SK-N-SH (cell line): ENCODE measurements around the gene ERLIN1. TPM values are rescaled to one million over a fixed set of nuclear protein-coding genes. Genes with fewer than 3 reads are reported as not detected.

Experiments
- CTCF ChIA-PET: fragments of 300-600, 350-600 bp; formaldehyde crosslinking; extraction: SDS; loops from one replicate; lab custom pipeline; 2021; lab: Yijun Ruan, JAX
- POLR2A ChIA-PET: fragments of 350-600 bp; sonication (Branson Sonifier 250); formaldehyde crosslinking; extraction: SDS; loops from one replicate; lab custom pipeline; 2020; ENCODE audit warnings: antibody characterized with exemption, inconsistent platforms; lab: Yijun Ruan, JAX
- DNase-seq: peaks from one replicate; pipeline ENCODE4 v3.0.0; 2012
- H2AFZ ChIP-seq: fragments of 200-600 bp; sonication (generic); 2 replicates; pipeline ENCODE4 v1.8.1; 2016; ENCODE audit warnings: antibody characterized with exemption, mild to moderate bottlenecking, low read depth
- H3F3A ChIP-seq: fragments of 200-600 bp; sonication (generic); replicated peaks from 2 replicates; pipeline ENCODE3; 2016; ENCODE audit warnings: antibody characterized with exemption, mild to moderate bottlenecking; ENCODE audit not compliant: insufficient read depth
- H3K27ac ChIP-seq, 2 experiments: fragments of 200-500 bp in 1 of 2; fragments of 200-600 bp in 1 of 2; sonication (Bioruptor generic) in 1 of 2; sonication (generic), shearing (Covaris generic) in 1 of 2; 2 replicates each; pipeline versions ENCODE4 v1.5.1 to v1.6.1; 2014 to 2016; ENCODE audit warnings: low read depth in 2 of 2, inconsistent platforms in 1 of 2, low read length in 1 of 2, mild to moderate bottlenecking in 1 of 2, mixed read lengths in 1 of 2
- H3K27me3 ChIP-seq: fragments of 200-600 bp; sonication (generic), shearing (Covaris generic); 2 replicates; pipeline ENCODE4 v1.6.1; 2016; ENCODE audit warnings: mixed run types; ENCODE audit not compliant: insufficient read depth
- H3K36me3 ChIP-seq, 2 experiments: fragments of 200-500 bp in 1 of 2; fragments of 200-600 bp in 1 of 2; sonication (Bioruptor generic) in 1 of 2; sonication (generic) in 1 of 2; replicated peaks in 1 of 2; 2 replicates each; pipeline versions ENCODE3 to v1.5.1; 2014 to 2016; ENCODE audit warnings: low read length in 1 of 2, mild to moderate bottlenecking in 1 of 2; ENCODE audit not compliant: insufficient read depth in 2 of 2, control insufficient read depth in 1 of 2
- H3K4me1 ChIP-seq, 2 experiments: fragments of 200-500 bp in 1 of 2; fragments of 200-600 bp in 1 of 2; sonication (Bioruptor generic) in 1 of 2; sonication (generic), shearing (Covaris generic) in 1 of 2; 2 replicates each; pipeline versions ENCODE4 v1.5.1 to v1.6.1; 2014 to 2016; ENCODE audit warnings: low read depth in 1 of 2, low read length in 1 of 2, mixed run types in 1 of 2; ENCODE audit not compliant: insufficient read depth in 2 of 2, control insufficient read depth in 1 of 2
- H3K4me2 ChIP-seq: fragments of 200-600 bp; sonication (generic), shearing (Covaris generic); 2 replicates; pipeline ENCODE4 v1.6.1; 2017; ENCODE audit warnings: mixed run types
- H3K4me3 ChIP-seq, 2 experiments: fragments of 200-500 bp in 1 of 2; fragments of 200-600 bp in 1 of 2; sonication (Bioruptor generic) in 1 of 2; sonication (generic), shearing (Covaris generic) in 1 of 2; 2 replicates each; pipeline versions ENCODE4 v1.5.1 to v1.8.1; 2014 to 2016; ENCODE audit warnings: low read depth in 2 of 2, inconsistent platforms in 1 of 2, low read length in 1 of 2, mild to moderate bottlenecking in 1 of 2, mixed read lengths in 1 of 2, moderate library complexity in 1 of 2
- H3K79me2 ChIP-seq: fragments of 200-600 bp; sonication (generic); 2 replicates; pipeline ENCODE4 v1.8.1; 2017; ENCODE audit warnings: mild to moderate bottlenecking; ENCODE audit not compliant: insufficient read depth
- H3K9ac ChIP-seq: fragments of 200-600 bp; sonication (generic); 2 replicates; pipeline ENCODE4 v1.6.1; 2017; ENCODE audit warnings: mixed run types
- H3K9me2 ChIP-seq: fragments of 200-600 bp; sonication (generic); 2 replicates; pipeline ENCODE4 v1.6.1; 2017; ENCODE audit warnings: mixed run types
- H3K9me3 ChIP-seq: fragments of 200-600 bp; sonication (generic); 2 replicates; pipeline ENCODE4 v1.6.1; 2017; ENCODE audit warnings: mixed run types, mild to moderate bottlenecking, moderate library complexity
- H4K20me1 ChIP-seq: fragments of 200-600 bp; sonication (generic); 2 replicates; pipeline ENCODE4 v1.6.1; 2017; ENCODE audit warnings: mild to moderate bottlenecking, mixed run types; ENCODE audit not compliant: insufficient read depth
- CHD2 ChIP-seq: fragments of 150-350 bp; IDR thresholded peaks from 2 replicates; pipeline ENCODE4 v1.6.1; 2018; ENCODE audit warnings: low read length; ENCODE audit not compliant: partially characterized antibody
- ELF1 ChIP-seq: IDR thresholded peaks from 2 replicates; pipeline ENCODE4 v1.4.0; 2012
- FOSL2 ChIP-seq: IDR thresholded peaks from 2 replicates; pipeline ENCODE4 v1.4.0; 2012; ENCODE audit warnings: low read depth, mild to moderate bottlenecking, moderate library complexity, borderline replicate concordance
- FOXJ3 ChIP-seq: sonication (generic); formaldehyde crosslinking; IDR thresholded peaks from 2 replicates; pipeline ENCODE4 v1.5.1; 2020; ENCODE audit warnings: mild to moderate bottlenecking, missing genetic modification reagents
- FOXM1 ChIP-seq: IDR thresholded peaks from 2 replicates; pipeline ENCODE4 v1.4.0; 2012; ENCODE audit warnings: low read depth, mild to moderate bottlenecking
- MAX ChIP-seq: IDR thresholded peaks from 2 replicates; pipeline ENCODE4 v1.4.0; 2012; ENCODE audit warnings: low read depth
- MXI1 ChIP-seq: IDR thresholded peaks from 2 replicates; pipeline ENCODE4 v1.6.1; 2012; ENCODE audit warnings: mild to moderate bottlenecking, low read depth, low read length, improper control_type of control experiment
- NFIC ChIP-seq: IDR thresholded peaks from 2 replicates; pipeline ENCODE4 v1.4.0; 2012; ENCODE audit warnings: borderline replicate concordance
- NRF1 ChIP-seq: IDR thresholded peaks from 2 replicates; pipeline ENCODE4 v1.6.1; 2012; ENCODE audit warnings: low read depth, mild to moderate bottlenecking, low read length
- POLR2AphosphoS5 ChIP-seq: IDR thresholded peaks from 2 replicates; pipeline ENCODE4 v1.6.1; 2012; ENCODE audit warnings: low read depth, low read length
- REST ChIP-seq: IDR thresholded peaks from 2 replicates; pipeline ENCODE4 v1.6.1; 2012; ENCODE audit warnings: mild to moderate bottlenecking, low read depth, low read length, moderate library complexity
- RXRA ChIP-seq: IDR thresholded peaks from 2 replicates; pipeline ENCODE4 v1.4.0; 2012; ENCODE audit warnings: low read depth, mild to moderate bottlenecking, borderline replicate concordance
- SIN3A ChIP-seq: IDR thresholded peaks from 2 replicates; pipeline ENCODE4 v1.6.1; 2012; ENCODE audit warnings: low read depth, mild to moderate bottlenecking, low read length, moderate library complexity, borderline replicate concordance
- TAF1 ChIP-seq: IDR thresholded peaks from 2 replicates; pipeline ENCODE4 v1.6.1; 2012; ENCODE audit warnings: low read depth, mild to moderate bottlenecking, low read length, moderate library complexity, borderline replicate concordance
- USF1 ChIP-seq: IDR thresholded peaks from 2 replicates; pipeline ENCODE4 v1.4.0; 2012; ENCODE audit warnings: low read depth, borderline replicate concordance
- ZBTB33 ChIP-seq: IDR thresholded peaks from 2 replicates; pipeline ENCODE4 v1.4.0; 2012; ENCODE audit warnings: low read depth, borderline replicate concordance
- WGBS: methylation state at CpG from one replicate; pipeline ENCODE4 v1.1.6; 2017; ENCODE audit warnings: low lambda C conversion rate; 5-methylcytosine and 5-hydroxymethylcytosine counted together
- polyA plus RNA-seq, 3 experiments: library from polyadenylated mRNA; depleted of rRNA; stranded (reverse); fragments of >200 nt; gene quantifications; 2 replicates each; pipeline ENCODE4 v1.2.3, GENCODE V29; 2012

Gene ERLIN1
- polyA plus RNA-seq (2012; rRNA removed): 43.8 and 46.7 TPM in 2 replicates
- 47.6 and 51.8 TPM in 2 replicates for polyA plus RNA-seq (2012; cell fraction: cytosol; rRNA removed)
- 9.3 and 23.7 TPM in 2 replicates for polyA plus RNA-seq (2012; cell fraction: nucleus; rRNA removed)

DNA sequence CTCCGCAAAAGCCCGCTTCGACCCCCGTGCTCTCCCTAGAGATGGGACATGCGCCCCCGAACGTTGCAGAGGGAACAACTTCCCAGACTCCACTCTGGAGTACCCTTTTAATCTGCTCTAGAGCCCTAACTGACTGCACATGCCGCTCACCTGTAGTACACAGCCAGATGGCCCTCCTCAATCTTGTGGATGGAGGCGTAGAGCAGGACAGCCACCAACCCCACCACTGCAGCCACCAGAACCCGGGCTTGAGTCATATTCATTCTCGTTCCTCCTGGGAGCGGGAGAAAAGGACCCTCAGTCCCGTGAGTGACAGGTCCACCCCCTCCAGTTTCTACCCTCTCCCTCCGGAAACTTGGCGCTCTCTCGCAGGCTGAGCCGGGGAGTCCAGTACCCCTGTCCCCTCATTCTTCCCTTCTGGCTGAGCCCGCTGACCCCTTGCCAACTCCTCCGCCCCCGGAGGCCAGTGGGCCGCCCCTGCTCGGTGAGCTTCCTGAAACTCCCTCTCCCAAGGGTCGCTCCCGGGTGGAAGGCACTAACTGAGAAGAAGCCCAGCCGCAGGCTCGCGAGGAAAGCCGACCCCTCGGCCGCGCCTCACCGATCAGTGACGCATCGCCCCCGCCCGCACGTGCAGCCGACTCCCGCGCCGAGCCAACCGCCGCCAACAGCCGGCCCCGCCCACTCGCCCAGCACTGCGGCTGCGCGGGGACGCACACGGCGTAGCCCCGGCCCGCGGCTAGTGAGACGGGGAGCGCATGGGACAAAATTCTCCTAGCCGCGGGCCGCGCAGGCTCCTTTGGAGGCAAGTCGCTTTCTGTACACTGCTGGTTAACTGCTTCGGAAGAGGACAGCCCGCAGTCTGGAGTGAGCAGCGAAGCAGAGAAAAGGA is at the start of gene ERLIN1:
Gene ERLIN1, minus strand, starts transcription at position 666 of the 889 bp plus-strand sequence. Its CDS starts 403 bp downstream, at position 263.
- Histone ChIP-seq H4K20me1 (no peaks in the 10 kb centered on the region), H3K36me3 (peaks cover 46 to 51% of the 10 kb centered on the region in 2 experiments), H3K9ac (peak within 1 kb of the TSS; percentile 87), H3K27me3 (no peaks in the 10 kb centered on the region), H3K9me3 (no peaks in the 10 kb centered on the region), H3K79me2 (peaks cover 85% of the 10 kb centered on the region), H3K9me2 (no peaks in the 10 kb centered on the region), H3K4me1 (peaks cover 14 to 23% of the 10 kb centered on the region in 2 experiments; a peak in 3 of 4 replicates), H3K27ac (peak within 1 kb of the TSS; percentile 55 to 93), H2AFZ (peak within 1 kb of the TSS; percentile 93), H3K4me2 (peak within 1 kb of the TSS; percentile 81), H3F3A (peaks cover 10% of the 10 kb centered on the region), H3K4me3 (peak within 1 kb of the TSS; percentile 95 to 96)
- no peak for TF ChIP-seq ZBTB33
- peak; percentile 29; the same call in 1 of the 2 replicates for TF ChIP-seq FOSL2
- TF ChIP-seq MXI1: peak; percentile 98
- no peak for TF ChIP-seq RXRA
- TF ChIP-seq MAX: peak; percentile 98
- TF ChIP-seq USF1: peak; percentile 54; the same call in 1 of the 2 replicates
- TF ChIP-seq NFIC: 0 out of 2 replicates have a peak, but pooled peaks have one; percentile 49
- peak; percentile 87; the same call in 1 of the 2 replicates for TF ChIP-seq SIN3A
- TF ChIP-seq NRF1: peak; percentile 91
- TF ChIP-seq FOXJ3: no peak
- TF ChIP-seq POLR2AphosphoS5: peak; percentile 87
- peak; percentile 58 for TF ChIP-seq ELF1
- peak; percentile 81 for TF ChIP-seq TAF1
- TF ChIP-seq FOXM1: no peak
- TF ChIP-seq CHD2: peak; percentile 57
- TF ChIP-seq REST: peak; percentile 59; the same call in 1 of the 2 replicates
- CTCF ChIA-PET: interaction anchor here (1.7 to 2.5 kb wide), 3 partner anchors 13 to 340 kb away, joined by 5 to 10 read pairs (median 6); no protein-coding TSS in a partner anchor
- under 1% methylated on average over 39 of the region's 65 CpGs for WGBS
- POLR2A ChIA-PET: interaction anchor here (0.9 kb wide), 1 partner anchor 12 kb away, joined by 4 read pairs; no protein-coding TSS in a partner anchor
- peak; percentile 97 for DNase-seq
